CD4-positive, alpha-beta T cell treated with Interleukin-6 for 4 hours (primary cell): Measurements from ENCODE around the gene PIK3AP1.
"Not testable (repeated sequence)": the region's sequence is repeated elsewhere in the genome, so short reads cannot be mapped to it uniquely, and the experiment has no call there.

Experiments used
- DNase-seq: peaks from one replicate; pipeline ENCODE4 v3.0.0-alpha.2; 2020; ENCODE audit warnings: mixed read lengths

The PIK3AP1 gene, protein sequence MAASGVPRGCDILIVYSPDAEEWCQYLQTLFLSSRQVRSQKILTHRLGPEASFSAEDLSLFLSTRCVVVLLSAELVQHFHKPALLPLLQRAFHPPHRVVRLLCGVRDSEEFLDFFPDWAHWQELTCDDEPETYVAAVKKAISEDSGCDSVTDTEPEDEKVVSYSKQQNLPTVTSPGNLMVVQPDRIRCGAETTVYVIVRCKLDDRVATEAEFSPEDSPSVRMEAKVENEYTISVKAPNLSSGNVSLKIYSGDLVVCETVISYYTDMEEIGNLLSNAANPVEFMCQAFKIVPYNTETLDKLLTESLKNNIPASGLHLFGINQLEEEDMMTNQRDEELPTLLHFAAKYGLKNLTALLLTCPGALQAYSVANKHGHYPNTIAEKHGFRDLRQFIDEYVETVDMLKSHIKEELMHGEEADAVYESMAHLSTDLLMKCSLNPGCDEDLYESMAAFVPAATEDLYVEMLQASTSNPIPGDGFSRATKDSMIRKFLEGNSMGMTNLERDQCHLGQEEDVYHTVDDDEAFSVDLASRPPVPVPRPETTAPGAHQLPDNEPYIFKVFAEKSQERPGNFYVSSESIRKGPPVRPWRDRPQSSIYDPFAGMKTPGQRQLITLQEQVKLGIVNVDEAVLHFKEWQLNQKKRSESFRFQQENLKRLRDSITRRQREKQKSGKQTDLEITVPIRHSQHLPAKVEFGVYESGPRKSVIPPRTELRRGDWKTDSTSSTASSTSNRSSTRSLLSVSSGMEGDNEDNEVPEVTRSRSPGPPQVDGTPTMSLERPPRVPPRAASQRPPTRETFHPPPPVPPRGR

GRCh38 chr10:96720422-96721206 lies at the start of gene PIK3AP1:
PIK3AP1 (minus strand) TSS chr10:96720514; CDS start chr10:96720394, 120 bp downstream.
- peak; percentile 49 for DNase-seq

DNA sequence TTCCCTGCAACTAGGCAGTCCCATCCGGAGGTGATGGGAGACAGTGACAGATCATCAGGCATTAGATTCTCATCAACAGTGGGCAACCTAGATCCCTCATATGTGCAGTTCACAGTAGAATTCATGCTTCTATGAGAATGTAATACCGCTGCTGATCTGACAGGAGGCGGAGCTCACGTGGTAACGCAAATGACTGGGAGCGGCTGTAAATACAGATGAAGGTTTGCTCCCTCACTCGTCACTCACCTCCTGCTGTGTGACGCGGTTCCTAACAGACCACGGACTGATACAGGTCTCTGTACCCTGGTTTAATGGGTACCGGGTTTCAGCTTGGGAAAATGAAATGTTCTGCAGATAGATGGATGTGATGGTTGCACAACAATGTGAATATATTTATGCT lies 47.8 kb upstream of the PIK3AP1 start:
- DNase-seq, result no peak

DNA sequence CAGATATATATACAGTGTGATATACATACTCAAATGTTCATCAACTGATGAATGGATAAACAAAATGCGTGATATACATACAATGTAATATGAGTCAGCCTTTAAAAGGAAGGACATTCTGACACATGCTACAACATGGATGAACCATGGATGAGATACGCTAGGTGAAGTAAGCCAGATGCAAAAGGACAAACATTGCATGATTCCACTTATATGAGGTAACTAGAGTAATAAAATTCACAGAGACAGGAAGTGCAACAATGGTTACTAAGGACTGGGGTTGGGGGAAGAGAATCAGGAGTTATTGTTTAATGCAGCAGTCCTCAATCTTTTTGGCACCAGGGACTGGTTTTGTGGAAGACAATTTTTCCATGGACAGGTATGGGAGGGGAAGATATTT lies 47.3 kb upstream of the PIK3AP1 start:
- no peak for DNase-seq

GRCh38 chr10:96765406-96766240 lies 45.3 kb upstream of the PIK3AP1 start:
- DNase-seq, result peak; percentile 78

DNA sequence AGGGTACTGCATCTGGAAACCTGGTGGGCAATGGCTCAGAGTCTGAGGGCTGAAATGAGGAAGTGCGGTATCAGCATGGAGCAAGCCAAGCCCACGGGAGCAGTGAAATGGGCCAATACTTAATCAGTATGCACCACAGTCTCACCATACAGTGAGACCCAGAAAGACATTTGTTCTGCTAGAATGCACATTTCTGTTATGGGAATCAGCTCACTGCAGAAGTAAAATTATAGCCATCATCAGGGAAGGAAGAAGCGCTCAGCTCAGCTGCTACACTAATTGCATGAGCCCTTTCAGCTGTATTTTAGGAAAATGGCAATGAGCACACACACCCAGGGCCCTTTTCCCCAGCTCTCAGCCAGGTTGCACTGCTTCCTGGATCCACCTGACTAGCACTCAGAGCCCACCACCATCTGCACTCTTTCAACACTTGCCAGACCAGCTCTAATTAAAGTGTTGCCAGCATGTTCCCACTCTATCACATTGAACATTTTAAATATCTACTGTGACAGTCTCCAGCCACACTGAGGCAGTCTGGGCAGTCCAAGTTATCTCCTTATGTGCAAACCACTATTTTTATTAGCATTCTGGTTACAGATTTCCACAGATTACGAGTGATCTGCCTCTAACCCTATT lies 44.2 kb upstream of the PIK3AP1 start:
- no peak for DNase-seq

DNA sequence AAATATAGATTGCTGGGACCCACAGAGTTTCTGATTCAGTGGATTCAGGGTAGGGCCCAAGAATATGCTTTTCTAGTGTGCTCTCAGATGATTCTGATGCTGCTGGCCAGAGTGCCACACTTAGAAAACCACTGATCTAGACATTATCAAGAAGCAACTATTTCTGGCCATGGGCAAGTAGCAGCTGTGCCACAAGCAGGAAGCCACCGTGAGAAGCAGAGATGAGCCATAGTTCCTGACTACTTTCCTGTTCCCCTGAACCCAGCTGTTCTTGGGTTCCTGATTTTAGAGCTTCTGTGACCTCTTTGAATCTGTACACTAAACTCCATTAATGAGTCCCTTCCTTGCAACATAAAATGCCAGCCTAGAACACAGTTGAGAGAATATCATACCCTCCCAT lies 38.1 kb upstream of the PIK3AP1 start:
- DNase-seq, result no peak

GRCh38 chr10:96756111-96756903 lies 36.0 kb upstream of the PIK3AP1 start:
- no peak for DNase-seq

DNA sequence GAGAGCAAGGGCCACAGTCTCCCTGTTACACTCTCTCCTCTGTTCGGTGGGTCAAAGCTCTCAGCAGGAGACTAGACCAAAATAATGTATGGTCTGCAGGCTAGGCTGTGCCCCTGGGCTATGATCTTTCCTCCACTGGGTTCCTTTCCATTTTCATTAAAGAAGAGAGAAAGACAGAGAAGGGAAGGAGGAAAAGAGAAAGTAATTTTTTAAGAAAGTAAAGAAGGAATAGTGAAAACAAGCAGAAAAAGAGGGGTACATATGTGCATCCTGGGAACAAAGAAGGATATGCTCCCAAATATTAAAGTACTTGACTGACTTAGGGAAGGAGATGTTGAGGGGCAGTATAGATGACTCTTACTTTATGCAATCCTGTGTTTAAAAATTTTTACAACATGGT lies 33.6 kb upstream of the PIK3AP1 start:
- DNase-seq, result no peak

DNA sequence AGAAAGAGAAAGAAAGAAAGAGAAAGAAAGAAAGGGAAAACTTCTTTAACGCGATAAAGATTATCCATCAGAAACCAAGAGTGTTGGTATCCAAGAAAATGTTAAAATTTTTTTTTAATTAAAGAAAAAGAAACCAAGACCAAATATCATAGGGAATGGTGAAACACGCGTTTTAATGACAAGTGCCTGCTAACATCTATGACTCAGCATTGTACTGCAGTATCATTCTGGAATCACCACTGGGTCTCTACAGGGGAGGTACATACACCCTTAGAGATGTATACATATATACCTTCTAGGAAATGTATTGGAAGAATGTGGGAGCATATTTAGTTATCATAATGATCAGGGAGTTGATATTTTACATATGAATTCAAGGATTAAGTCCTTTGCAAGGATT lies 32.1 kb upstream of the PIK3AP1 start:
- no peak for DNase-seq

- not testable (repeated sequence) for DNase-seq
Observed at GRCh38 chr10:96750316-96750715, 30.0 kb upstream of the PIK3AP1 start.

- no peak for DNase-seq
Observed at GRCh38 chr10:96747734-96748550, 27.6 kb upstream of the PIK3AP1 start.

- no peak for DNase-seq
Observed at GRCh38 chr10:96746503-96746902, 26.2 kb upstream of the PIK3AP1 start.

- DNase-seq, result no peak
Observed at GRCh38 chr10:96745950-96746349, 25.6 kb upstream of the PIK3AP1 start.

GRCh38 chr10:96743988-96744585 lies 23.8 kb upstream of the PIK3AP1 start:
- DNase-seq, result no peak

GRCh38 chr10:96741557-96741956 lies 21.2 kb upstream of the PIK3AP1 start:
- DNase-seq, result not testable (repeated sequence)

- no peak for DNase-seq
Observed at GRCh38 chr10:96740579-96741281, 20.4 kb upstream of the PIK3AP1 start.

DNA sequence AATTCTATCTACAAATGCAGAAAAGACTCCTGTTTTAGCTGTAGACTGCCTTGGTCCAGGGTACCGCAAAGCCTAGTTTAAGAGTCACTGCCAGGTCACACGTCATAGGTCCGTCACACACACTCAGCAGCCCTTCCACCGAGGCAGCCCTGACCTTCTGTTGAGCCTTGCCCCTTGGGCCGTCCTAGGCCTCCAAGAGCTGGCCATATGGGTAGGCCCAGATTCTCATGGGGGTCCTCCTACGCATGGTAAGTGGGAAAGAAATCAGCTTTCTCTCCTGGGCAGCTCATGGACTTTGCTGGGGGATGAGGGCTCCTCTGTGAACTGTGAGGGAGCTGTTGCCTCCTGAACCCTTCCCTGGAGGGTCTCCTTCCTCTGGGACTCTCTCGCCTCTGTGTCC lies 19.8 kb upstream of the PIK3AP1 start:
- no peak for DNase-seq

GRCh38 chr10:96737307-96737902 lies 17.1 kb upstream of the PIK3AP1 start:
- DNase-seq, result not testable (repeated sequence)
